NK-92 (cell line): ENCODE results near the gene RPL28.

Source experiments
- DNase-seq: peaks from one replicate; lab custom pipeline; 2025; ENCODE audit not compliant: unreplicated experiment; lab: John Stamatoyannopoulos, UW

The RPL28 gene

DNA sequence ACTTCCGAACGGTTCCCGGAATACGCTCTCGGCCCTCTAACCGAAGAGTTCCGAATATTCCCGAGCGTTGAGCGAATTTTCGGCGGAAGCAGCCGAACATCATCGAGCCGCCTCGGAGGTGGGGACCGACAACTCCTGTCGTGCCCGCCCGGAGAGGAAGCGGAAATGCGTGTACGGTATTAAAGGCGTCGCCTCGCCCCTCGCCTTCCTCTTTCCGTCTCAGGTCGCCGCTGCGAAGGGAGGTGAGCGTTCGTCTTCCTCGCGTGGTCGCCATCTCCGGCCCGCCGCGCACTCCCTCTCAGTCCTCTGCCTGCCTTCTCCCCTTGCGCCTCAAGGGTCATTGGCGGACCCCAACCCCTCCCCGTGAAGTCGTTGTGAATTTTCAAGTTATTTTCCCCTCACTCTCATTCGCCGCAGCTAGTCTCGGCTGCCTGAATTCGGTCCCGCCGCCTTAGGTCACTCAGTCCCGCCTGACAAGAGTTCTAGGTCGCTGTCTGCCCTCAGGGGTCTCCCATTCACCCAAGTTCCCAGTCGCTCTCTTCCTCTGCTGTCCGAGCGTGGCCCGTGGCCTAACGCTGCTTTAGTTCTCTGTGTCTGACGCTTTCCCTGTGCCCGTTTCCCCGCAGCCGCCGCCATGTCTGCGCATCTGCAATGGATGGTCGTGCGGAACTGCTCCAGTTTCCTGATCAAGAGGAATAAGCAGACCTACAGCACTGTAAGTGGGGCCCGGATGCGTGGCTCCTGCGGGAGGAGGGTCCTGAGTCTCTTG, at the start of gene RPL28:
Gene RPL28 (plus strand): TSS at position 209 of the 769 bp plus-strand sequence. CDS start 426 bp downstream, at position 635.
- peak; percentile 89 for DNase-seq

DNA sequence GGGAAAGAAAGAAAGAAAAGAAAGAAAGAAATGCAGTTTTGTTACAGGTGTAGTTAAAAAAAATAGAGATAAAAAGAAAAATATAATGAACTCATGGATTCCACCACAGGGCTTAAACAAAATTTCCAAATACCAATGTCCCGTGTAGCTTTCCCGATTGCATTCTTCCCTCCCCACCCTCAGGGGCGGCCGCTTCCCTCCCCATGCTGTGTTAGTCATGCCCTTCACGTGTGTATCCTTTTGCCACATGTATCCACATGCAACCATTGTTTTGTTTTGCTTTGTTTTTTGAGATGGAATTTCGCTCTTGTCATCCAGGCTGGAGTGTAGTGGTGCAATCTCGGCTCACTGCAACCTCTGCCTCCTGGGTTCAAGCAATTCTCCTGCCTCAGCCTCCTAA, 49.6 kb upstream of the RPL28 start:
- DNase-seq = no peak

DNA sequence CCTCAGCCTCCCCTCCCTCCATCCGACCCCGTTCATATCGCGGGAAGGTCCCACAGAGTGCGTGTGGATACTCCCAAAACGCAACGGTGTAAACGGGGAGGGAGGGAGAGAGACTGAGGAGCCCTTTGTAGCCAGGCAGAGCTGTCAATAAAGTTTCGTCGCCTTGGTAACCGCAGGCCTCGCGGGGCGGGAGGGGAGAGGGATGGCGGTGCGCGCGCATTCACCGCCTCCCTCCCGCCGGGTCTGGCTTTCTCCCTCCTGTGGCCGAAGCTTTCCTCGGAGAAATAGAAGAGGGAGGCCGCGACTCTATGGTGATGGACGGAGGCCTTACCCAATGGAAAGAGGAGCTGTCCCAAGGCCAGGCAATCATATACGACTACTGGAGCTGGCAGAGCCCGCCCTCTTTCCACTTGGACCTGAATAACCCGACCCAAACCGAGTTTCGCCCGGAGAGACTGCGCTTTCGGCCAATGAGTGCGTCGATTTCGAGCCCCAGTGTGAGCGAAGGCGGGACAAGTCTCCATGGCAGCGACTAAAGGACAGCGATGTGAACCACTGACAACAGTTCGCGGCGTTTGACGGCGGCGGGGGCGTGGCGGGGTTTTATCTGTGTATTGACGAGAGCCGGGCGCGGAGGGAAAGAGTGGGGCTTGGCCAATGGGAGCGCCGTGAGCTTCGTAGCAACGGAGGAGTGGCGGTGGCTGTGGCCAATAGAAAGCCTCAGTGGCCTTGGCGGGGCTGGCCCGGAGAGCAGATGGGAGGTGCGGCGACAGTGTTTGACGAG, 46.4 kb upstream of the RPL28 start, which contains the start of gene KMT5C:
Gene KMT5C (plus strand): TSS at position 772 of the 784 bp plus-strand sequence. CDS start 2,061 bp downstream, outside the sequence.
- DNase-seq = peak; percentile 99

DNA sequence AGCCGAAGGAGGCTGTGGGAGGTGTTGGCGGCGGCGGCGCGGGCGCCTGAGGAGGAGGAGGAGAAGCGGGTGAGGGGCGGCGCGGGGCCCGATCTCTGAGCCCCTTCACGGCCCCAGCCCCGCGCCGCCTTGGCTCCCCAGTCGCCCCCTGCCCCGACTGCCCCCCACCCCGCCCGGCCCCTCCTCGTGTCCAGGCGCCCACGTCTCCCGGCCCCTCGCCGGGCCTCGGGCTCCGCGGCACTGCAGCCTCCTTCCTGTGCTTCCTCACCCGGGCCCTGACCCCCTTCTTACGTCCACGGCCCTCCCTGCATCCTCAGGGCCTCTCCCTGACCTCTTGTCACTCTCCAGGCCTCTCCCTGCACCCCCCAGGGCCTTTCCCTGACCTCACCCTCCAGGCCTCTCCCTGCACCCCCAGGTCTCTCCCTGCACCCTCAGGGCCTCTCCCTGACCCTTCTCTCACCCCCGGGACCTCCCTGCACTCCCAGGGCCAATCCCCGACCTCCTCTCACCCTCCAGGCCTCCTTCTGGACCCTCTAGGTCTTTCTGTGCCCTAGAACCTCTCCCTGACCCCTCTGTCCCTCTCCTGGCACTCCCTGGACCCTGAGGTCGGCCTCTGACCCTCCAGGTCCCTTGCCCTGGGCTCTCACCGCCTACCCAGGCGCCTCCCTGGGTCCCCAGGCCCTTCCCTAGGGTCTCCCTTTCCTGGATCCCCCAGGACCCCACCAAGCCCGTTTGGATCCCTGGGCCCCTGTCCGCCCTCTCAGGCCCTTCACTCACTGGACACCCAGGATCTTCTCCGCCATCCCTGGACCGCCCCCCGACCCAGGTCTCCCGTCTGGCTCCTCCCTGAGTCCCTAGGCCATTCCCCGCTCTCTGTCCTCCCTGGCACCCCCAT, 45.6 kb upstream of the RPL28 start:
- no peak for DNase-seq

DNA sequence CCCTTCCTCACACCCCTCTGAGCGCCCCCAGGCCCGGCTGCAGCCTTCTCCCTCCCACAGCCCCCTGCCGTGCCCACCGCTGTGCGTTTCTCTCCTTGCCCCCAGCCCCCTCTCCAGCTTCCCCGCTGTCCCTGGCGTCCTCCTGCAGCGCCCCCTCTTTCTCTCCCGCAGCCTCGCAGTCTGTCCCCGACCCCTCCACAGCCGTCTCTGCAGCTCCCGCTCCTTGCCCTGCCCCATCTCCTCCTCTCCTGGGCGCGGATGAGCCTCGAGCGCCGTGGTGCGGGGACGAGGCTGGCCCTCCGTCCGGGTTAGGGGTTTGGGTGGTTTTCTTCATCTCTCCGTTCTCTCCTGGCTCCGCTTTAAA, 45.0 kb upstream of the RPL28 start:
- DNase-seq = no peak

DNA sequence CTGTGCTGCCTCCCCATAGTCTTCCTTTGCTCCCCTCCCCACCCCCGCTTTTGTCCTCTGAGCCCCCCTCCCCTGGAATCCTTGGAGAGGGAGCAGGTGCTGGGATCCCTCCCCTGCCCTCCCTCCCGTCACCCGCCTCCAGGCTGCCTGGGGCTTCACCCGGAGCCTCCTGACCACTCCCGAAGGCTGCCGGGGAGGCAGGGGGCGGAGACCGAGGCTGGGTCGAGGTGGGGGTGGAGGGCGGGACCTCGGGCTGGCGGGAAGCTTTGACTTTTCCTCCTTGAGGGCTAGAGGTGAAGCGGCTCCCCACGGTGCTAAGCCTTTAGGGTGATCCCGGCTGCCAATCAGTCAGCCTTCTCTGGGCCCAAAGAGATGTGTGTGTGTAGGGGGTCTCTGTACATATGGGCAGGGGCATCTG, 44.6 kb upstream of the RPL28 start:
- DNase-seq = no peak

DNA sequence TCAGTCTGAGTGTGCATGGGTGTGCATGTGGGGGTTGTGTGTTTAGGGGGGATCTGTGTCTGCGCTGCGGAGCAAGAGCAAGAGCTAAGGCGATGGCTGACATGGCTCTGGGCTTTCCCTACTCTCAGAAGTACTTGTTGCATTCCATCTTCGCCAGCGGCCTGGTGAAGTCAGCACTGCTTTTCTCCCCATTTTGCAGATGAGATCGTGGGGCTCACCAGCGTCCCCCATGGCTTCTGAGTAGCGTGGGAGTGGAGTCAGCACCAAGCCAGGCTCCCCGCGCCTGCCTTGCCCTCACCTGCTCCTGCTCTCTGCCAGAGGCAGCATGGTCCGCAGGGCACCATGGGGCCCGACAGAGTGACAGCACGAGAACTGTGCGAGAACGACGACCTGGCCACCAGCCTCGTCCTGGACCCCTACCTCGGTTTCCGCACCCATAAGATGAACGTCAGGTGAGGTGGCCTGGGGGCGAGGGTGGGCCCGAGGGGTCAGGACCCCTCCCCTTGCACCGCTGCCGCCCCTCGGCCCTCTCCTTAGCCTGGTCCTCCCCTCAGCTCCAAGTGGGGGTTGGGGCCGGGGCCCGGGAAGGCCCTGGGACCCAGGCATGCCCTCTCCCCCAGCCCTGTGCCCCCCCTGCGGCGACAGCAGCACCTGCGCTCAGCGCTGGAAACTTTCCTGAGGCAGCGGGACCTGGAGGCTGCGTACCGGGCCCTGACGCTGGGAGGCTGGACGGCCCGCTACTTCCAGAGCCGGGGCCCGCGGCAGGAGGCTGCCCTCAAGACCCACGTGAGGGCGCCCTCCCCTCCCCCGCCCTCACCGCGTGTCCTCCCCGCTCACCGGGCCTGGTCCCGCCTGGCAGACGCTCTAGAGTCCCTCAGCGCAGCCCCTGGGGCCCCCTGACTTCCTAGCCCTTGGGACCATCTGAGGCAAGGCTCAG, 43.9 kb upstream of the RPL28 start:
- DNase-seq = no peak

DNA sequence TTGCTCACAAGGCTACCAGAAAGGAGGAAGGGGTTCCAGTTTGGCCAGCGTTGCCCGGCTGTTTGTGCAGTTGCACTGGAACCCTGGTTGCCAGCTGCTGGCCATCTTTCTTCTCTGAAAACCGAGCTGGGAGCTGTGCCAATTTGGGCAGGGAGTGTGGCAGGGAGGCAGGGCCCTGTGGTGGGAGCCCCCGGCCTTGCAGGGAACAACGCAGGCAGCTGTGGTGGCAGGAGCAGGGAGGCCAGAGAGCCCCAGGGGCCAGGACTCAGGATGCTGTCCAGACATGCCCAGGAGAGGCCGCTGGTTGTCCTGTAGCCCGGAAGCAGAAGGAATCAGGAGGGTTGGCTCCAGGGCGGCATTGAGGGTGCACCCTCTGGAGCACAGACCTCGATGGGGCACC, 41.3 kb upstream of the RPL28 start:
- DNase-seq = no peak

DNA sequence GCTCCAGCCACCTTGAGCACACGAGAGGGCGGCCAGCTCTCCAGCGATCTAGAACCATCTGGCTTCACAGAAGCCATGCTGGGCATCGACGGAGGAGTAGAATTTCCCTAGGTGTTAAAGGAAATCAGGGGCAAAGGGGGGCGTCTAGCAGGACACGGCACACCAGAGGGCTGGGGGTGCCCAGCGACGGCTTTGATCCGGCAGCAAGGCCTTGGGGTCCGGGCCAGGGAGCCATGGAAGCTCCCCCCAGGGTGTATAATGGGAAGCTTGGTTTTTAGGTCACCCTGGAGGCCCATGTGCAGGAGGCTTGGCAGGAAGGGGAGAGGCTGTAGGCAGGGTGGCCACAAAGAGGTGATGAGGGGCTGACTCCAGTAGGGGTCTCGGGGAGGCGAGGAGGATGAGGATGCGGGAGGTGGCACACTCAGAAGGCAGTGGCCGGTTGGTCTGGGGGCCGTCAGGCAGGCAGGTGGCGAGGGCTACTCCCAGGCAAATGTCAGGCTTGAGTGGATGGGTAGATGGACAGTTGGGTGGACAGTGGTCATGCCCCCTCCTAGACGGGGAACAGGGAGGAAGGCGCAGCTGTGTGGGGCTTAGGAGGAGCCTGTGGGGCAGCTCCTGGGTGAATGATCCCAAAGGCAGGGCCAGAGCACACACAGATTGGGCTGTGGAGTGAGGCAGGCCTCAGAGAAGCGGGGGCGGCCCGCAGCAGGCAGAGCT, 40.5 kb upstream of the RPL28 start:
- no peak for DNase-seq

DNA sequence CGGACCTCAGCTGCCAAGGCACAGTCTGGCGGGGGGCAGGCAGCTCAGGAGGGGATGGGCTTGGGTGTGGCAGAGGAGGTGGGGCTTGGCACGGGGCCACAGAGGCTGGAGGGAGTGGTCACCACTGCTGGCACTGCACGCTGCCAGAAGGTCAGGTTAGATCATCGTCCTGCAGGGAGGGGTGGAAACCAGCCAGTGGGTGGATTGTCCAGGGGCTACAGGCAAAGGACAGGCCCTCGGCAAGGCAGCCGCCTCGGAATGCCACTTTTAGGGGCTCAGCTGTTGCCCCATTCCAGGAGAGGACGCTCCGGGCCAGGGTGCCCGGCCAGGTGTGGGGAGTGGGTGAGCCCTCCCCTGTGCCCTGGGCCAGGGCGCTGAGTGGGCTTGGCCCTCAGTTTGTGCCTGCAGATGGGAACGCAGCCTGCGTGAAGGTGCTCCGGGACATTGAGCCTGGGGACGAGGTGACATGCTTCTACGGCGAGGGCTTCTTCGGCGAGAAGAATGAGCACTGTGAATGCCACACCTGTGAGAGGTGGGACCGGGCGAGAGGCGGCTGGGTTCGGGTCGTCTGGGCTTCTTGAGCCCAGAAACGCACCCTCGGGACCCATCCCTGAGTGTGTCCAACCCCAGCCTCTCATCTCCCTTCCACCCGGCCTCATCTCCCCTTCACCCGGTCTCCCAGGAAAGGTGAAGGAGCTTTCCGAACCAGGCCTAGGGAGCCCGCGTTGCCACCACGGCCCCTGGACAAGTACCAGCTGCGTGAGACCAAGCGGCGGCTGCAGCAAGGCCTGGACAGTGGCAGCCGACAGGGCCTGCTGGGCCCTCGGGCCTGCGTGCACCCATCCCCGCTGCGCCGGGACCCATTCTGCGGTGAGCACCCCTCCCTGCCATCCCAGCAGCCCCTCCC, 39.7 kb upstream of the RPL28 start:
- no peak for DNase-seq

DNA sequence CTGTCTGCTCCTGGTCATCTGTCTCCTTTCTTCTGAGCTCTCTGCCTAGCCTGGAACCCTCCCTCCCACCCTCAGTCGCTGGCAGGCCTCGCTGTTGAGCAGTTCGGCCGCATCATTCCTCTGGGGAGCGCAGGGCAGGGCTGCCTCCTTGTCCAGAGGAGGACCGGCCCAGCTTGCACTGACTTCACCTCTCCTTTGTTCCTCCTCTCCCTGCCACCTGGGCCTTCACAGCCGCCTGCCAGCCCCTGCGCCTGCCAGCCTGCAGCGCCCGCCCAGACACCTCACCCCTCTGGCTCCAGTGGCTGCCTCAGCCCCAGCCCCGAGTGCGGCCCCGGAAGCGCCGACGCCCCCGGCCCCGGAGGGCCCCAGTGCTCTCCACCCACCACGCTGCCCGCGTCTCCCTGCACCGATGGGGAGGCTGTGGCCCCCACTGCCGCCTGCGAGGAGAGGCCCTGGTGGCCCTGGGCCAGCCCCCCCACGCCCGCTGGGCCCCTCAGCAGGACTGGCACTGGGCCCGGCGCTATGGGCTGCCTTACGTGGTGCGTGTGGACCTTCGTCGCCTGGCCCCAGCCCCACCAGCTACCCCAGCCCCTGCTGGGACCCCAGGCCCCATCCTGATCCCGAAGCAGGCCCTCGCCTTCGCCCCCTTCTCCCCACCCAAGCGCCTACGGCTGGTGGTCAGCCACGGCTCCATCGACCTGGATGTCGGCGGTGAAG, 38.8 kb upstream of the RPL28 start:
- DNase-seq = no peak

DNA sequence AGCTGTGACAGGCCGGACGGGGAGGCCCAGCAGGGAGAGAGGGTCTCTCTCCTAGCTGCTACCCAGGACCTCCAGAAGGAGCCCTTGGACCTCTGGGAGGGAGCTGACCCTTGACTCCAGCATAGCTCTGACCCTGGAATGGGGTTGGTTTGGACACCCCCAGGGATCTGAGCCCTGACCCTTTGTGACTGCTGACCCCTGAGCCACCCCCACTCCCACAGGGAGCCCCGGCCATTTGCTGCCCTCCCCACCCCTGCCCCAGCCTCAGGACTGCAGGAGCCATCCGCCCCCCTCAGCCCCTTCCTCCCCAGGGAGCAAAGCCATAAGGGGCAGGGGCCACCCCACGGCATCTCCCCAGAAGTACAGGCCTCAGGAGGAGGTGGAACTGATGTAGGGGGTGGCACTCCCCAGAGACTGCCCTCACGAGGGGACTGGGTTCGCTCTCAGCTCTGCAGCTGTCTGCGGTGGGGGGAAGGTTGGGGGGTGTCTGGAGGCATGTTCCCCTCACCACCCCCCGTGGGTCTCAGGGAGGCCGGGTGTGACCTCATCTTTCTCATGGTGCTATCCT, 38.2 kb upstream of the RPL28 start:
- DNase-seq = no peak

DNA sequence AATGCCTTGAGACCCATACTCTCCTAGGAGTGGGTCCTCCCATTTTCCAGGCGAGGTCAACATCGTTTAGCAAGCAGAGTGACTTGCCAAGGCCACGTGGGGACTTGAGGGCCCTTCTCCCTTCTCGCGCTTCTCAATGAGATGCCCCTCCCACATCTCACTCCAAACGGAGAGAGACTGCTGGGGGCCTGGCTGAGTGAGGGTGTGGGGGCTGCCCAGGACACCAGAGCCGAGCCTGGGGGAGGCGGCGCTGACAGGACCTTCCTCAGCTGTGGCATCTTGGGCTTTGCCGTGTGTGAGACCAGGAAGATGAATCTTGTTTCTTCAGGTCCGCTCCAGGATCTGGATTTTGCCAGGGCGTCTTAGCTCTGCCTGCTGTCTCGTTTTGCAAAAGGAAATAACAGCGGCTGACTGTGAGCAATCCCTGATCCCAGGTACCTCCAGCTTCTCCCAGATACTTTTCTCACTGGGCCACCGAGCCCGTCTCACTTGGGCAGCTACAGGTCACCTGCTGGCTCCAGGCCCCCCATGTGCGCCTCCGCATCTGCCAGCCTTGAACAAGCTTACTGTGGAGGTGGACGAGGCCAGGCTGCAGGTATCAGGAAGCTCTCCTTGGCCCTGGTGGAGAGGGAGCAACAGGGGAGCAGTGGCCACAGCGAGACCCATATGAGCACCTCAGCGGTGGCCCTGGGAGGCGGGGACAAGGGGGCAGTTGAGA, 37.3 kb upstream of the RPL28 start:
- DNase-seq = no peak

DNA sequence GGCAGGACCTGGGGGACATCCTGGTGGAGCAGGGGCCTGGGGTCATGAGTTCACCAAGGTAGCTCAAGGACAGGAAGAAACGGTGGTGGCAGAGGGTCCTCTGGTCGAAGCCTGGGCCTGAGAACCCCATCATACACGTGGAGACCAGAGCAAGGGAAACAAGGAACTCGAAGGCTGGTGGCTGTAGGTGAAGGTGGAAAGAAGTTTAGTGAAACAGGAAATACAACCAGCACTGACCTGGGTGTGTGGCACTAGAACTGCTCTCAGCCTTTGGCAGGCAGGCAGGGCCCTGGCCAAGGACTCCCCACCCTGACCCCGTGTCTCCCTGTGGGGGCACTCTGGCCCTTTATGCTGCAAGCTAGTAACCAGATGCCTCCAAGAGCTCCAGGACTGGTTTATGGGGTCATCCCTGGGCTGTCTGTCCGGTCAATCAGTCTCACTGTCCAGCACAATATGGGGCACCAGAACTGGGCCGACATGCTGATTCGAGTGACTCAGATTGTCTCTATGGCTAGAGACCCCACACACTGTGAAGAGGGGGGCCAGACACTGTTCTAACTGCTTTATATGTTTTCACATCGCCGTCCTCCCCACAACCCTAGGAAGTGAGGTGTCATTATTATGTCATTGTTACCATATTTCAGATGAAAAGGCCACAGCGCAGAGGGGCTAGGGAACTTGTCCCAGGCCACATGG, 35.0 kb upstream of the RPL28 start:
- DNase-seq = no peak

DNA sequence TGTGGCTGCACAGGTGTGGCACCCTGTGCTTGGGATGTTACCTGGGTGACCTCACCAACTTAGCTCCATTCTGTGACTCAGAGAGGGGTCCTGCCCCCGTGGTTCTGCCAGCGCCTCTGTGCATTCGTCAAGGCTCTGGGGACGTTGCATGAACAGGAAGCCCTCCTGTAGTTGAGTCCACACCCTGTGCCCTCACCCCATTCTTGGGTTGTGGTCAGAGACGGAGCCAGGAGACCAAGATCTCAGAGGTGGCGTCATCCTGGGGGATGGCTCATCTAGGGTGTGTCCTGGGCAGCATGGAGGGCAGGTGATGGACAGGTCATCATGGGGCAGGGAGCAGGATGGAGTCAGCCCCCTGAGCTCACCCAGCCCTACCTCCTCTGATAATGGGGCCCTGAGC, 33.7 kb upstream of the RPL28 start:
- no peak for DNase-seq

DNA sequence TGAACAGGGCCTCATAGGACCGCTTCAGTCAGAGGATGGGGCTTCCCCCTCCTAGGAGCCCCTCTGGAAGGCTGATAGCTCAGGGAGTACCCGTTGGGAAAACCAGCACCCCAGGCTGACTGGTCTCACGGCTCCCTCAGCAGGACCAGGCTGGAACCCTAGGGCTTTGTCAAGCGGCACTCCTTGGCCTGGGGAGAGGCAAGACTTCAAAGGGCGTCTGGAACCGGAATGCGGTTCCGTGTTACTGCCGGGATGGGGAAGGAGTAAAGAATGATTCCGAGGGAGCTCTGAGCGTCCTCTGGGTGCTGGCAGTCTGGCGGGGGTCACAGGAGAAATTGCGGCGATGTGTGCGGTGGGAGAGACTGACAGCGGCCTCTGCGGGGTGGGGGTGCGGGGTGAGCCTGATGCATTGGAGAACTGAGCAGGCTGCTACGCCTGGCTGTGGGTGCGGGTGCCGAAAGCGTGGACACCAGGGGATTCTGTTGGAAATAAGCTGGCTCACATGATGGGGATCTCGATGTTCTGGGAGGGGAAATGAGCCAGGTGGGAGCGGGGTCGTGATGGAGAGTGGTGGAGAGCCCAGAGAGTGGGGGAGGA, 33.1 kb upstream of the RPL28 start:
- DNase-seq = no peak
